GM12878 (cell line): ENCODE results near the gene GPC6. TPM values are rescaled to one million over a fixed set of nuclear protein-coding genes. Genes with fewer than 3 reads are reported as not detected.

Experiments used
- ATAC-seq: fragments of 200-7000 bp; cut with Tn5 transposase; 3 replicates; pipeline ENCODE4 v1.9.1; 2020; ENCODE audit warnings: mild to moderate bottlenecking, moderate library complexity
- BruUV-seq: library from RNA; stranded (reverse); fragments of 400-500 nt; replicated peaks from 2 replicates; lab custom pipeline; 2021; lab: Mats Ljungman, UMichigan
- CTCF ChIA-PET: fragments of 300-600 bp; sonication (Branson Sonifier 250); formaldehyde crosslinking; extraction: SDS; loops from one replicate; lab custom pipeline; 2021; ENCODE audit warnings: inconsistent platforms; lab: Yijun Ruan, JAX
- POLR2A ChIA-PET: fragments of 350-600 bp; formaldehyde crosslinking; extraction: SDS; loops from one replicate; lab custom pipeline; 2021; ENCODE audit warnings: inconsistent platforms; lab: Charles Lee
- RAD21 ChIA-PET: fragments of 300-600 bp; sonication (Branson Sonifier 250); formaldehyde crosslinking; loops from one replicate; lab custom pipeline; 2023; ENCODE audit warnings: antibody characterized with exemption; ENCODE audit not compliant: unreplicated experiment; lab: Charles Lee
- SMC1A ChIA-PET: fragments of 300-600 bp; sonication (Branson Sonifier 250); formaldehyde crosslinking; loops from one replicate; lab custom pipeline; 2023; ENCODE audit not compliant: unreplicated experiment, uncharacterized antibody; lab: Charles Lee
- DNase-seq: peaks from one replicate; pipeline ENCODE4 v3.0.0-alpha.2; 2011; ENCODE audit warnings: low read depth, low spot score
- FAIRE-seq: peaks from 3 replicates; lab custom pipeline; 2011; peaks lifted over from hg19 to GRCh38; lab: Jason Lieb, UNC
- H2AFZ ChIP-seq: 2 replicates; pipeline ENCODE4 v1.6.0; 2011; ENCODE audit warnings: low read depth, low read length, control low read depth; ENCODE audit not compliant: control insufficient read depth
- H3K27ac ChIP-seq: 2 replicates; pipeline ENCODE4 v1.5.1; 2011; ENCODE audit warnings: control low read depth; ENCODE audit not compliant: control insufficient read depth, insufficient read depth
- H3K27me3 ChIP-seq, 2 experiments: replicated peaks in 1 of 2; 2 replicates each; pipeline versions ENCODE4 v1.6.0 to v1.6.1; 2011; ENCODE audit warnings: low read length in 1 of 2; ENCODE audit not compliant: control insufficient read depth in 2 of 2, insufficient read depth in 2 of 2
- H3K36me3 ChIP-seq, 2 experiments: 2 replicates each; pipeline ENCODE4 v1.5.1; 2011; ENCODE audit warnings: low read length in 1 of 2; ENCODE audit not compliant: control insufficient read depth in 2 of 2, insufficient read depth in 2 of 2
- H3K4me1 ChIP-seq: 2 replicates; pipeline ENCODE4 v1.6.1; 2011; ENCODE audit warnings: mild to moderate bottlenecking, low read length, moderate library complexity, mixed read lengths; ENCODE audit not compliant: control insufficient read depth, insufficient read depth
- H3K4me2 ChIP-seq: 2 replicates; pipeline ENCODE4 v1.6.0; 2011; ENCODE audit warnings: control low read depth; ENCODE audit not compliant: control insufficient read depth, insufficient read depth
- H3K4me3 ChIP-seq: fragments of 200-600 bp; sonication (generic); 2 replicates; pipeline ENCODE4 v1.5.1; 2016
- H3K79me2 ChIP-seq: 2 replicates; pipeline ENCODE4 v1.6.0; 2011; ENCODE audit warnings: low read length; ENCODE audit not compliant: control insufficient read depth, insufficient read depth
- H3K9ac ChIP-seq: 2 replicates; pipeline ENCODE4 v1.8.0; 2011; ENCODE audit warnings: low read length, control low read depth, mixed read lengths; ENCODE audit not compliant: control insufficient read depth, insufficient read depth
- H3K9me3 ChIP-seq: replicated peaks from 3 replicates; pipeline ENCODE4 v1.5.1; 2011; ENCODE audit warnings: mild to moderate bottlenecking, low read length; ENCODE audit not compliant: control insufficient read depth, insufficient read depth
- H4K20me1 ChIP-seq: 2 replicates; pipeline ENCODE4 v1.6.0; 2011; ENCODE audit not compliant: control insufficient read depth, insufficient read depth
- BACH1 ChIP-seq: fragments of 450-650 bp; IDR thresholded peaks from 2 replicates; pipeline ENCODE4 v1.6.1; 2017; ENCODE audit warnings: mild to moderate bottlenecking, borderline replicate concordance
- BMI1 ChIP-seq: fragments of 450-650 bp; IDR thresholded peaks from 2 replicates; pipeline ENCODE4 v1.6.1; 2016; ENCODE audit warnings: mild to moderate bottlenecking, moderate library complexity, borderline replicate concordance
- CHD2 ChIP-seq: IDR thresholded peaks from 2 replicates; pipeline ENCODE4 v1.6.1; 2011; ENCODE audit warnings: low read depth, low read length, improper control_type of control experiment, borderline replicate concordance
- EGR1 ChIP-seq, 2 experiments: IDR thresholded peaks; 1 replicate in 1 of 2; 2 replicates in 1 of 2; pipeline ENCODE4 v1.6.1; 2011 to 2012; ENCODE audit warnings: low read depth in 2 of 2, low read length in 2 of 2, borderline replicate concordance in 1 of 2, mild to moderate bottlenecking in 1 of 2, moderate library complexity in 1 of 2
- EZH2 ChIP-seq: IDR thresholded peaks from 2 replicates; pipeline ENCODE4 v1.6.1; 2012; ENCODE audit warnings: low read depth, mild to moderate bottlenecking, control low read depth, inconsistent platforms, low read length, borderline replicate concordance; ENCODE audit not compliant: control insufficient read depth
- JUND ChIP-seq: IDR thresholded peaks from 2 replicates; pipeline ENCODE4 v1.6.1; 2012; ENCODE audit warnings: low read depth, mild to moderate bottlenecking, low read length, improper control_type of control experiment, moderate library complexity
- MTA2 ChIP-seq: fragments of 450-650 bp; IDR thresholded peaks from 2 replicates; pipeline ENCODE4 v1.6.1; 2016; ENCODE audit warnings: low read depth, mild to moderate bottlenecking, moderate library complexity
- NR2C1 ChIP-seq: fragments of 450-650 bp; IDR thresholded peaks from 2 replicates; pipeline ENCODE4 v1.6.1; 2017; ENCODE audit warnings: antibody characterized with exemption, mild to moderate bottlenecking, moderate library complexity
- SMC3 ChIP-seq: IDR thresholded peaks from 2 replicates; pipeline ENCODE4 v1.6.1; 2011; ENCODE audit warnings: low read length, improper control_type of control experiment, borderline replicate concordance
- STAT3 ChIP-seq: IDR thresholded peaks from 2 replicates; pipeline ENCODE4 v1.6.1; 2011; ENCODE audit warnings: low read depth, low read length, improper control_type of control experiment
- TARDBP ChIP-seq: IDR thresholded peaks from 2 replicates; pipeline ENCODE4 v1.6.1; 2016; ENCODE audit warnings: borderline replicate concordance
- TCF7 ChIP-seq: IDR thresholded peaks from 2 replicates; pipeline ENCODE4 v1.6.1; 2014; ENCODE audit warnings: antibody characterized with exemption, borderline replicate concordance
- USF2 ChIP-seq: IDR thresholded peaks from 2 replicates; pipeline ENCODE4 v1.6.1; 2011; ENCODE audit warnings: low read depth, low read length, improper control_type of control experiment, borderline replicate concordance
- ZNF274 ChIP-seq: IDR thresholded peaks from one replicate; pipeline ENCODE4 v1.8.0; 2011; ENCODE audit not compliant: insufficient read length, insufficient read depth
- WGBS: methylation state at CpG from one replicate; pipeline ENCODE4 v1.1.6; 2016; ENCODE audit warnings: low lambda C conversion rate; ENCODE audit not compliant: insufficient replicate concordance, insufficient coverage; ENCODE audit errors: missing lambda C conversion rate; 5-methylcytosine and 5-hydroxymethylcytosine counted together
- in situ Hi-C: fragments of 300-500 bp; cut with MboI; formaldehyde crosslinking; loops from 9 replicates; pipeline ENCODE4 v1.14.3; 2018; ENCODE audit warnings: mixed read lengths
- intact Hi-C: fragments of 100-400 bp; cut with micrococcal nuclease; formaldehyde crosslinking; loops from one replicate; pipeline ENCODE4 v1.14.2; 2022; ENCODE audit not compliant: unreplicated experiment
- polyA plus RNA-seq, 11 experiments: library from polyadenylated mRNA; depleted of rRNA in 4 of 11; unstranded in 6 of 11; stranded (reverse) in 5 of 11; fragments of >200 nt; fragmentation: Nextera tagmentation in 4 of 11; fragmentation: Illumina TruSeq in 1 of 11; extraction: Ambion mirVana in 4 of 11; extraction: Trizol in 1 of 11; gene quantifications; 1 replicate in 1 of 11; 2 replicates in 10 of 11; pipeline versions ENCODE4 v1.2.1 to v1.2.3, GENCODE V29; 2011 to 2016; ENCODE audit warnings: inconsistent platforms in 2 of 11, missing spikeins in 2 of 11, low read depth in 1 of 11
- total RNA-seq, 4 experiments: library from RNA; depleted of rRNA in 3 of 4; stranded (reverse); fragments of >200 nt in 3 of 4; fragmentation: Illumina TruSeq in 1 of 4; extraction: Trizol in 1 of 4; gene quantifications; 2 replicates each; pipeline versions ENCODE4 v1.2.1 to v1.2.3, GENCODE V29; 2013 to 2021
- TF ChIP-seq, protein P1 (sequence below): fragments of 450-650 bp; IDR thresholded peaks from 2 replicates; pipeline ENCODE4 v1.6.1; 2017; ENCODE audit warnings: antibody characterized with exemption, mild to moderate bottlenecking, moderate library complexity
- TF ChIP-seq, protein P2 (sequence below): fragments of 450-650 bp; formaldehyde crosslinking; IDR thresholded peaks from 2 replicates; pipeline ENCODE4 v1.5.0; 2022; ENCODE audit warnings: mild to moderate bottlenecking, missing genetic modification characterization

Gene GPC6
- total and polyA plus RNA-seq, 10 of the 15 experiments (the other 5 are each of a cell fraction or from before 2014, with no cell fraction given) = 0.03 to 0.04 (median 0.03) TPM; not detected in 7

GRCh38 chr13:94366677-94367076, 1140.1 kb downstream of the GPC6 start (continued):
- TF ChIP-seq, protein P1, sequence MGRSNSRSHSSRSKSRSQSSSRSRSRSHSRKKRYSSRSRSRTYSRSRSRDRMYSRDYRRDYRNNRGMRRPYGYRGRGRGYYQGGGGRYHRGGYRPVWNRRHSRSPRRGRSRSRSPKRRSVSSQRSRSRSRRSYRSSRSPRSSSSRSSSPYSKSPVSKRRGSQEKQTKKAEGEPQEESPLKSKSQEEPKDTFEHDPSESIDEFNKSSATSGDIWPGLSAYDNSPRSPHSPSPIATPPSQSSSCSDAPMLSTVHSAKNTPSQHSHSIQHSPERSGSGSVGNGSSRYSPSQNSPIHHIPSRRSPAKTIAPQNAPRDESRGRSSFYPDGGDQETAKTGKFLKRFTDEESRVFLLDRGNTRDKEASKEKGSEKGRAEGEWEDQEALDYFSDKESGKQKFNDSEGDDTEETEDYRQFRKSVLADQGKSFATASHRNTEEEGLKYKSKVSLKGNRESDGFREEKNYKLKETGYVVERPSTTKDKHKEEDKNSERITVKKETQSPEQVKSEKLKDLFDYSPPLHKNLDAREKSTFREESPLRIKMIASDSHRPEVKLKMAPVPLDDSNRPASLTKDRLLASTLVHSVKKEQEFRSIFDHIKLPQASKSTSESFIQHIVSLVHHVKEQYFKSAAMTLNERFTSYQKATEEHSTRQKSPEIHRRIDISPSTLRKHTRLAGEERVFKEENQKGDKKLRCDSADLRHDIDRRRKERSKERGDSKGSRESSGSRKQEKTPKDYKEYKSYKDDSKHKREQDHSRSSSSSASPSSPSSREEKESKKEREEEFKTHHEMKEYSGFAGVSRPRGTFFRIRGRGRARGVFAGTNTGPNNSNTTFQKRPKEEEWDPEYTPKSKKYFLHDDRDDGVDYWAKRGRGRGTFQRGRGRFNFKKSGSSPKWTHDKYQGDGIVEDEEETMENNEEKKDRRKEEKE = no peak
- no peak for TF ChIP-seq JUND

DNA sequence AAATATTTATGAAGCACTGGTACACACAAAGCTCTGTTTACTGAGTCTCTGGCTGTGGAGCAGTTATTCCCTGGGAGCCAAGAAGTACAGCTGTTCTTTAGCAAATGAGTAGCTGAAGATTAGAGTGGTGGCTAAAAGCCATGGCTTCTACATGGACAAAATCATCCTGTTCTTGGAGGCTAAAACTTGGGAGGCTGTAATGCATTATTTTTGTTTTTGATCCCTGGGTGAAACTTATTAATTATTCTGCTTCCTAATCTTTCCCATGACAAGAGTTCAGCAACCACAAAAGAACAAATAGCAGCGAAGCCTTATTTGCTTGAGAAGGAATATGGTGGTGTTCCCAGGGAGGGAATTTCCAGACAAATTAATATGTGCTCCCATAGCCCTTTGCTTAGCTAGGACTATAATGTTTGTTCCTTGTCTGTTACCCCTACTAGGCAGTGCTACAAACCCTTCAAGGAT, 1143.4 kb downstream of the GPC6 start:
- Histone ChIP-seq H3K9ac (no peak overlapping the region), H3K27ac (no peak overlapping the region), H3K4me2 (no peak overlapping the region), H3K4me3 (no peak overlapping the region), H4K20me1 (no peaks in the 10 kb centered on the region), H3K27me3 (0 out of 4 replicates have a peak, but pooled peaks cover 0 to 3% of the 10 kb centered on the region in 2 experiments), H3K79me2 (no peaks in the 10 kb centered on the region), H3K4me1 (no peaks in the 10 kb centered on the region), H3K9me3 (no peaks in the 10 kb centered on the region), H2AFZ (no peak overlapping the region), H3K36me3 (no peaks in the 10 kb centered on the region)
- FAIRE-seq (no peak), ATAC-seq (no peak), DNase-seq (no peak)
- SMC1A ChIA-PET = interaction anchor here (0.6 kb wide), 1 partner anchor 1341 kb away, joined by 3 read pairs; no protein-coding TSS in a partner anchor
- RAD21 ChIA-PET = no interaction called here
- intact Hi-C loops = loop anchor here (10.0 kb wide), 1 partner anchor 1195 kb away; no protein-coding TSS in a partner anchor
- CTCF ChIA-PET = no interaction called here
- in situ Hi-C loops = loop anchor here (25.0 kb wide), 1 partner anchor 1808 kb away; no protein-coding TSS in a partner anchor
- BruUV-seq = no TSS peak
- POLR2A ChIA-PET = no interaction called here
- WGBS = 21% methylated on average over 1 of the region's 1 CpG
- no peak for TF ChIP-seq SMC3
- TF ChIP-seq NR2C1 = no peak
- TF ChIP-seq CHD2 = no peak
- no peak for TF ChIP-seq TARDBP
- no peak for TF ChIP-seq STAT3
- no peak for TF ChIP-seq TCF7
- no peak for TF ChIP-seq USF2
- TF ChIP-seq BACH1 = no peak
- TF ChIP-seq MTA2 = no peak
- TF ChIP-seq ZNF274 = no peak
- TF ChIP-seq EZH2 = no peak
- TF ChIP-seq EGR1 (IDR thresholded peaks at IDR 0.05; ENCODE audit: borderline replicate concordance in 1 of 2, low read depth in 2 of 2, low read length in 2 of 2) = no peak
- no peak for TF ChIP-seq BMI1
- TF ChIP-seq, protein P2, sequence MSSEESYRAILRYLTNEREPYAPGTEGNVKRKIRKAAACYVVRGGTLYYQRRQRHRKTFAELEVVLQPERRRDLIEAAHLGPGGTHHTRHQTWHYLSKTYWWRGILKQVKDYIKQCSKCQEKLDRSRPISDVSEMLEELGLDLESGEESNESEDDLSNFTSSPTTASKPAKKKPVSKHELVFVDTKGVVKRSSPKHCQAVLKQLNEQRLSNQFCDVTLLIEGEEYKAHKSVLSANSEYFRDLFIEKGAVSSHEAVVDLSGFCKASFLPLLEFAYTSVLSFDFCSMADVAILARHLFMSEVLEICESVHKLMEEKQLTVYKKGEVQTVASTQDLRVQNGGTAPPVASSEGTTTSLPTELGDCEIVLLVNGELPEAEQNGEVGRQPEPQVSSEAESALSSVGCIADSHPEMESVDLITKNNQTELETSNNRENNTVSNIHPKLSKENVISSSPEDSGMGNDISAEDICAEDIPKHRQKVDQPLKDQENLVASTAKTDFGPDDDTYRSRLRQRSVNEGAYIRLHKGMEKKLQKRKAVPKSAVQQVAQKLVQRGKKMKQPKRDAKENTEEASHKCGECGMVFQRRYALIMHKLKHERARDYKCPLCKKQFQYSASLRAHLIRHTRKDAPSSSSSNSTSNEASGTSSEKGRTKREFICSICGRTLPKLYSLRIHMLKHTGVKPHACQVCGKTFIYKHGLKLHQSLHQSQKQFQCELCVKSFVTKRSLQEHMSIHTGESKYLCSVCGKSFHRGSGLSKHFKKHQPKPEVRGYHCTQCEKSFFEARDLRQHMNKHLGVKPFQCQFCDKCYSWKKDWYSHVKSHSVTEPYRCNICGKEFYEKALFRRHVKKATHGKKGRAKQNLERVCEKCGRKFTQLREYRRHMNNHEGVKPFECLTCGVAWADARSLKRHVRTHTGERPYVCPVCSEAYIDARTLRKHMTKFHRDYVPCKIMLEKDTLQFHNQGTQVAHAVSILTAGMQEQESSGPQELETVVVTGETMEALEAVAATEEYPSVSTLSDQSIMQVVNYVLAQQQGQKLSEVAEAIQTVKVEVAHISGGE (CRISPR knock-in tag) = no peak
